Measurements from ENCODE around the gene NT5C1B.
"Not testable (repeated sequence)": the region's sequence is repeated elsewhere in the genome, so short reads cannot be mapped to it uniquely, and the experiment has no call there.

Gene NT5C1B

DNA sequence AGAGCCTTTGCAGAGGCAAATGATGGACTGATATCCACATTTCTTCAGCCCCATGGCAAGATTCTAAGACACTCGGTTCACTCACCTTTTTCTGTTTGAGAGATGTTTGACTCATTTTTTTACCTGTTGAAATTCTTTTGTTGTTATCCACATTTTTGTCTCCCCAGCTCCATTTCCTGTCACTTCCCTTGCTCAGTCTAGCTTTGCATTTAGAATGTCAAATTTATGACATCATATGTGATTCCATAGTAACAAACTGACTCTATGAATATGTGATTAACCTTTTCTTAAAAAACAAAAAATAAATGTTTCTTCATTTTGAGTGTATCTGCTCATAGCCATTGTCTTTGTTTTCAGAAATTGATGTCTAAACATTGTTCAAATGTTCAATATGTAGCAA lies at the start of gene NT5C1B:
TSS of gene NT5C1B (minus strand) at position 216 of the 400 bp plus-strand sequence. CDS start at position 115, 101 bp downstream.
- no peak for DNase-seq

GRCh38 chr2:18637196-18637595 lies 47.8 kb upstream of the NT5C1B start:
- no peak for DNase-seq

- not testable (repeated sequence) for DNase-seq
Measured at GRCh38 chr2:18632699-18633098, 43.3 kb upstream of the NT5C1B start.

- DNase-seq: no peak
Measured at GRCh38 chr2:18630941-18631340, 41.6 kb upstream of the NT5C1B start.

- DNase-seq: no peak
Measured at GRCh38 chr2:18630541-18630940, 41.2 kb upstream of the NT5C1B start.

DNA sequence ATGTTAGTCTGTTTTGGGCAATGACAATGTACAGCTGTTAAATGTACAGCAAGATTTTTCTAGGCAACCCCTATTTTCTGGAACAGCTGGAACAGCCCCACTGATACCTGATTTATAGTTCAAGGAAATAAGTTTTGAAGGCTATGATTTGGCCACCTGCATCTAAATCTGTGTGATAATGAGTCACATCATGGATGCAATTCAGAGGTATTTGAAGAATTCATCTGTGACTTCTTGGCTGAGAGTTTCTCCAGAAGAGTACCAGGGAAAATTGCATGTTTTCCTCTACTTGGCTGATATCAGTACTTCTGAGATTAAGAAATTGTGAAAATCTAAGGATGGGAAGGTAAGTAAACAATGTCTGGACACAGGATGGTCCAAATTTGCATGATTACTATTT lies 40.7 kb upstream of the NT5C1B start:
- DNase-seq: no peak

GRCh38 chr2:18626958-18627650 lies 37.7 kb upstream of the NT5C1B start:
- no peak for DNase-seq

DNA sequence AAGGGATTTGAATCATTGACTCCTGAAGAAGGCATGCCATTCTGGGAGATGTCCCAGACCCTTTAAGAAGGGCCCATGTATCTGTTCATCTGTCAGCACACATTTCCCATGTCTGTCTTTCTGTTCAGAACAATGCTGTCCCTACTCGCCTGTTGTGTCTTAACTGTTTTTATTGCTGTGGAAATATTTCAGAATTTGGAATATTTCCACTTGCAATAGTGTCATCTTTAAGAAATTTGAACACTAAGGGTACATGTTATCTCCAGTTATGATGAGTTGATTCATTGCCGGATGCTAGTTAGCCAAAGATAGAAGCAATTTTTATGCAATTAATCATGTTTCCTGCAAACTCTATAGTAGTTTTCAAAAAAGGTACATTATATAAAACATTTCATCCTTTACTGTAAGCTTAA lies 36.9 kb upstream of the NT5C1B start:
- no peak for DNase-seq

DNA sequence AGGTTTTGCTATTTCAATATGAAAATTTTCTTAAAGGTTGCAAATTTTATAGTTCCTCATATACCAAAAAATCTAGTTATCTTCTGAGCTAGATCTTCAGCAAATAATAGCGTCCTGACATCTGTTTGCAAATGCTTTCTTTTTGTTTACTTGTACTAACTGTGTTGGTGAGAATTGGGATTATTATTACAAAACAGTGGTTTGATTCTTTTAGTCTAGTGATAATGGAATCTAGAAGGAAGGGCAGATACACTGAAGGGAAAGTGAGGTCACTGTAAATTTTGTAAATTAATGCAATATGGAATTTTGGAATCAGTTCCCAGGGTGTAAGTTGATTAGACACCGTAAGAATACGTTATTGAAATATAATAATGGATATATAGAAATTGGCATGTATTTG lies 36.2 kb upstream of the NT5C1B start:
- no peak for DNase-seq

- no peak for DNase-seq
Measured at GRCh38 chr2:18623782-18624181, 34.4 kb upstream of the NT5C1B start.

- DNase-seq: no peak
Measured at GRCh38 chr2:18620867-18621632, 31.7 kb upstream of the NT5C1B start.

GRCh38 chr2:18619091-18619490 lies 29.7 kb upstream of the NT5C1B start:
- no peak for DNase-seq

DNA sequence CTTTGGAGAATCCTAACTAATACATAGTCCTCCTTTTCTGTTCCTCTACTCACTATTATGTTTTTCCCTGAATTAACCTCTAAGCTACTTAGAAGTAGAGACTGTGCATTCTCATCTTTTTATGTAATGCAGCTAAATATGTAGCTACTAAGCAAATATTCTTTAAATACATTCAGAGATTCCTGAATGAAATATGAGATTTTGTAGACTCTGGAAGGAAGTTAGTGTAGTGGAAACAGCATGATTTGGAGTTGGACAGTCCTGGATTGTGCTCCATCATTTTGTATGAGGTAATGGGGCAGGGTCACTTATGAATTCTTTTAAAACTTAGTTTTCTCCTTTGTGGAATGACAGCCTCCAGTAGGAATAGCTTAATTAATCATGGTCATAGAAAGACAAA lies 24.7 kb upstream of the NT5C1B start:
- no peak for DNase-seq

DNA sequence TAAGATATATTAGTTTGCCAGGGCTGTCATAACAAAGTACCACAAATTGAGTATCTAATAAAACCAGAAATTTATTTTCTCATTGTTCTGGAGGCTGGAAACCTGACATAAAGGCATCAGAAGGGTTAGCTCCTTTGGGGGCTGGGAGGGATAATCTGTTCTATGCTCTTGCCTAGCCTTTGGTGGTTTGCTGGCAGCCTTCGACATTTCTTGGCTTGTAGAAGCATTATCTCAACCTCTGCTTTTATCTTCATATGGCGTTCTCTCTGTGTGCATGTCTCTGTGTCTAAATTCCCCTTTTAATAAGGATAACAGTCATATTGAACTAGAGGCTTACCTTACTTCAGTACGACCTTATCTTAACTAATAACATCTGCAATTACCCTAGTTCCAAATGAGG lies 22.8 kb upstream of the NT5C1B start:
- DNase-seq: no peak

DNA sequence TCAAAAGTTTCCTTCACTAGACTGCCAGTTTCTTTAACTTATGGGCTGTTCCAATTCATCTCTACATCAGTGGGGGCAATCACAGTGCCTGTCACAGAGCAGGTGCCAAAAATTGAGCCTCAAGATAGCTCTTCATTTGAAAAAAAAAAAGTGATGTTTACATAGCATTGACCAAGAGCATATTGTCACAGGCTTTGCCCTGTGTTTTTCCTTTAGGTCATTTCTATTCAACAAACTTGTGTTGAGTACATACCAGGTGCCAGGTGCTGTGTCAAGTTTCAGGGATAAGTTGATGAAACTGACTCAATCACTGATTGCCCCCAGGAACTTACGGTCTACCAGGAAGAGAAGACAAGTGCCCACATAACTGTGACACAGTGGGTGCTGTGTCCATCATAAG lies 22.2 kb upstream of the NT5C1B start:
- DNase-seq: no peak

- no peak for DNase-seq
Measured at GRCh38 chr2:18611184-18611583, 21.8 kb upstream of the NT5C1B start.

GRCh38 chr2:18610651-18611050 lies 21.3 kb upstream of the NT5C1B start:
- no peak for DNase-seq

- DNase-seq: no peak
Measured at GRCh38 chr2:18610090-18610489, 20.7 kb upstream of the NT5C1B start.

DNA sequence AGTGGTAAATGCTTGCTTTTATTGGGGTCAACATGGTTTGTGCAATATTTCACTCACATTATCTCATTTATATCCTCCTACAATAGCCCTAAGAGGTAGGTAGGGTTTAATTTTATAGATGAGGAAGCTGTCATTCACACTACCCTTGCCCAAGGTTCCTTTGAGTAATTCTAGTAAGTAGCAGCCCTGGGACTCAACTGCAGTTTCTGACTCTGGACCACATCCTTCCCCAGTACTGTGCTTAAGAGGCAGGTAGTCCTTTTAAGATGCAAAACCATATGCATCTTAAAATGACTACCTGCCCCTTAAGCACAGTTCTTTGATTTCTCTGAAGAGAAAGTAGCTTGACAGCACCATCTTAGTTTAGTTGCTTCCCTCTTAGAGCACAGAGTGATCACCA lies 15.7 kb upstream of the NT5C1B start:
- no peak for DNase-seq

GRCh38 chr2:18604531-18604885 lies 15.1 kb upstream of the NT5C1B start:
- DNase-seq: no peak

GRCh38 chr2:18603854-18604530 lies 14.6 kb upstream of the NT5C1B start:
- no peak for DNase-seq

- DNase-seq: no peak
Measured at GRCh38 chr2:18602298-18602697, 12.9 kb upstream of the NT5C1B start.

DNA sequence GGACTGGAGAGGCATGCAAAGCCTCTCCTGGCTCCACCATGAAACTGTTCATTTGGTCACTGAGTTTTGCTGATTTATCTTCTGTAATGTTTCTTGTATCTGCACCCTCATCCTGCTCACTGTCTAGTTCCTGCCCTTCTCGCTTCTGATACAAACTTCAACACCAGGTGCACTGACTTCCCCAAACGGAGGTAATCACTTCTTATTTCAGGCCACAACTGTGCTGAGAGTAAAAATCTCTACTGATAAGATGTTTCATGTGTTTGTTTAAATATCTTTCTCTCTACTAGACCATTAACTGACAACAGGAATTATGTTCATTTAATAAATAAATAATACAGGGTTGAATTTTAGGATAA lies 10.9 kb upstream of the NT5C1B start:
- DNase-seq: no peak
